Cardiac fibroblast (primary cell): Measurements from ENCODE around the gene MT1A.

ENCODE experiments used
- DNase-seq, 2 donors: peaks; one replicate each; pipeline versions ENCODE4 v3.0.0 to v3.0.0-alpha.2; 2010; ENCODE audit warnings: low read depth in 2 of 2
- H3K4me3 ChIP-seq, 2 donors: replicated peaks in 1 of 2; 1 replicate in 1 of 2; 2 replicates in 1 of 2; pipeline ENCODE4 v1.5.1; 2011; ENCODE audit warnings: low read depth in 2 of 2, low read length in 2 of 2, mild to moderate bottlenecking in 2 of 2, moderate library complexity in 1 of 2
- CTCF ChIP-seq: IDR thresholded peaks from one replicate; pipeline ENCODE4 v1.5.1; 2011; ENCODE audit warnings: low read depth, mild to moderate bottlenecking, low read length, inconsistent platforms

The MT1A gene

DNA sequence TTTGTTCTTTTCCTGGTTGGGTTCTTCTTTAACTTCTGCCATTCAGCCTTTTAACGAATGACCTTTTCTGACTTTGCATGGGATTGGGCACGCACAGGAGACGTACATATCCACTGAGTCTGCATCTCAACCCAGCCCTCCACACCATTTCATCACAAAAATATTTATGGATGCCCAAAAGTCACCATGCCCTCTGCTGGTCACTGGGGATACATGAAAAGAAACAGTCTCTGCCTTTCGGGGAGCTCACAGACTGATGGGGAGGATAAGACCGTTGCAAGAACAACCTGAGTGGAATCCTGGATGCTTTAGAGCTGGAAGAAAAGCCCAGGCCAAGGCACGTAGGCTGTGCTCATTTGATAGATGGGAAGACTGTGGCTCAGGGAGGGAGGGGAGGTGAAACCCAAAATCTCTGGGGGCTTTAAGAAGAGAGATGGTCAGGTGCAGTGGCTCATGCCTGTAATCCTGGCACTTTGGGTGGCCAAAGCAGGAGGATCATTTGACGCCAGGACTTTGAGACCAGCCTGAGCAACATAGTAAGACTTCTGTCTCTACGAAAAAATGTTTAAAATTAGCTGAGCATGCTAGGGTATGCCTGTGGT lies 38.0 kb upstream of the MT1A start:
- TF ChIP-seq CTCF, result peak; percentile 71
- no peak overlapping the region for H3K4me3 ChIP-seq
- DNase-seq, result peak; percentile 67 to 78

GRCh38 chr16:56601325-56601724 lies 37.1 kb upstream of the MT1A start:
- no peak for DNase-seq
- TF ChIP-seq CTCF, result no peak
- H3K4me3 ChIP-seq, result no peak overlapping the region

- no peak overlapping the region for H3K4me3 ChIP-seq
- peak; percentile 40 for TF ChIP-seq CTCF
- peak; percentile 50 to 56 for DNase-seq
Measured at GRCh38 chr16:56603589-56603988, 34.9 kb upstream of the MT1A start.

GRCh38 chr16:56604966-56605365 lies 33.5 kb upstream of the MT1A start:
- TF ChIP-seq CTCF, result no peak
- no peak overlapping the region for H3K4me3 ChIP-seq
- DNase-seq, result no peak

GRCh38 chr16:56605475-56605874 lies 33.0 kb upstream of the MT1A start:
- TF ChIP-seq CTCF, result no peak
- no peak overlapping the region for H3K4me3 ChIP-seq

DNA sequence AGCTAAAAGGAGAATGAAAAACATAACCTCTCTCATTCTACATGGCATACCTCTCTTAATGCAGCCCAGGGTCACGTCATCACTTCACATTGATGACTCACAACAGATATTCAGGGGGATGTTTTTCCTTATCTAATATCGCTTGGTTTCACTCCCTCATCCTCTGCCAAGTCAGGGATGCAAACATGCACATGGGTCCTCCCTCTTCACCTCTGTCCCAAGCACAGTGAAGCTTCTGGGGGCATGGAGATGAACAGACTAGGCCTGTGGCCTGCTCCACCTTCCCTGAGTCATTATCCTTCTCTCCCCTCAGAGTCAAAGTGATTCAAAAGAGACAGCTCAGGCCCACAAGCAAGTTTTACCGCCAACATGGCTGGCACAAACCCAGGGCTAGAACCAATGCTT lies 32.4 kb upstream of the MT1A start:
- DNase-seq, result peak in 1 of 2 donors; percentile 92
- no peak overlapping the region for H3K4me3 ChIP-seq
- TF ChIP-seq CTCF, result no peak

More at GRCh38 chr16:56605475-56605874, 33.0 kb upstream of the MT1A start:
- no peak for DNase-seq
